CD4-positive, alpha-beta T cell treated with Interleukin-17A for 1 hour (primary cell): ENCODE data around the gene LGALS9C.
A peak's percentile ranks its signal among the peaks of the same experiment; 100 is the strongest.
"Not testable (repeated sequence)": the region's sequence is repeated elsewhere in the genome, so short reads cannot be mapped to it uniquely, and the experiment has no call there.

Source experiments
- DNase-seq: peaks from one replicate; pipeline ENCODE4 v3.0.0-alpha.2; 2020

Gene LGALS9C

GRCh38 chr17:18478977-18479595 lies 2.5 kb downstream of the LGALS9C start:
- DNase-seq = not testable (repeated sequence)

GRCh38 chr17:18481775-18482174 lies 5.2 kb downstream of the LGALS9C start:
- DNase-seq = not testable (repeated sequence)

- DNase-seq = not testable (repeated sequence)
Observed at GRCh38 chr17:18485936-18486464, 9.4 kb downstream of the LGALS9C start.

GRCh38 chr17:18487633-18488032 lies 11.0 kb downstream of the LGALS9C start:
- not testable (repeated sequence) for DNase-seq

- not testable (repeated sequence) for DNase-seq
Observed at GRCh38 chr17:18488622-18489021, 12.0 kb downstream of the LGALS9C start.

- not testable (repeated sequence) for DNase-seq
Observed at GRCh38 chr17:18490016-18490415, 13.4 kb downstream of the LGALS9C start.

- peak; percentile 2 for DNase-seq
Observed at GRCh38 chr17:18492712-18493480, 16.3 kb downstream of the LGALS9C start.

- not testable (repeated sequence) for DNase-seq
Observed at GRCh38 chr17:18494250-18494768, 17.7 kb downstream of the LGALS9C start.

- DNase-seq = peak; percentile 1
Observed at GRCh38 chr17:18497044-18497443, 20.5 kb downstream of the LGALS9C start.

- DNase-seq = not testable (repeated sequence)
Observed at GRCh38 chr17:18499100-18499499, 22.5 kb downstream of the LGALS9C start.

- DNase-seq = not testable (repeated sequence)
Observed at GRCh38 chr17:18499756-18500155, 23.2 kb downstream of the LGALS9C start.

- not testable (repeated sequence) for DNase-seq
Observed at GRCh38 chr17:18500281-18500680, 23.7 kb downstream of the LGALS9C start.

- not testable (repeated sequence) for DNase-seq
Observed at GRCh38 chr17:18500816-18501215, 24.2 kb downstream of the LGALS9C start.

- not testable (repeated sequence) for DNase-seq
Observed at GRCh38 chr17:18503221-18503620, 26.6 kb downstream of the LGALS9C start.

- DNase-seq = not testable (repeated sequence)
Observed at GRCh38 chr17:18507729-18508128, 31.1 kb downstream of the LGALS9C start.

- not testable (repeated sequence) for DNase-seq
Observed at GRCh38 chr17:18508667-18509066, 32.1 kb downstream of the LGALS9C start.

GRCh38 chr17:18521100-18521499 lies 44.5 kb downstream of the LGALS9C start:
- DNase-seq = not testable (repeated sequence)

- DNase-seq = not testable (repeated sequence)
Observed at GRCh38 chr17:18525015-18525414, 48.4 kb downstream of the LGALS9C start.

- DNase-seq = not testable (repeated sequence)
Observed at GRCh38 chr17:18526168-18526800, 49.7 kb downstream of the LGALS9C start.

GRCh38 chr17:18527354-18527753 lies 50.8 kb downstream of the LGALS9C start:
- not testable (repeated sequence) for DNase-seq

- DNase-seq = not testable (repeated sequence)
Observed at GRCh38 chr17:18528435-18528834, 51.8 kb downstream of the LGALS9C start.

- DNase-seq = not testable (repeated sequence)
Observed at GRCh38 chr17:18528899-18529500, 52.4 kb downstream of the LGALS9C start.

GRCh38 chr17:18530405-18530804 lies 53.8 kb downstream of the LGALS9C start:
- not testable (repeated sequence) for DNase-seq
